GM19467 (cell line): ENCODE data around the gene ARHGAP25.

Experiments used
- ATAC-seq: cut with Tn5 transposase; IDR thresholded peaks from one replicate; pipeline ENCODE4 v1.9.1; 2021; ENCODE audit warnings: mild to moderate bottlenecking, moderate library complexity; ENCODE audit not compliant: unreplicated experiment

Gene ARHGAP25

DNA sequence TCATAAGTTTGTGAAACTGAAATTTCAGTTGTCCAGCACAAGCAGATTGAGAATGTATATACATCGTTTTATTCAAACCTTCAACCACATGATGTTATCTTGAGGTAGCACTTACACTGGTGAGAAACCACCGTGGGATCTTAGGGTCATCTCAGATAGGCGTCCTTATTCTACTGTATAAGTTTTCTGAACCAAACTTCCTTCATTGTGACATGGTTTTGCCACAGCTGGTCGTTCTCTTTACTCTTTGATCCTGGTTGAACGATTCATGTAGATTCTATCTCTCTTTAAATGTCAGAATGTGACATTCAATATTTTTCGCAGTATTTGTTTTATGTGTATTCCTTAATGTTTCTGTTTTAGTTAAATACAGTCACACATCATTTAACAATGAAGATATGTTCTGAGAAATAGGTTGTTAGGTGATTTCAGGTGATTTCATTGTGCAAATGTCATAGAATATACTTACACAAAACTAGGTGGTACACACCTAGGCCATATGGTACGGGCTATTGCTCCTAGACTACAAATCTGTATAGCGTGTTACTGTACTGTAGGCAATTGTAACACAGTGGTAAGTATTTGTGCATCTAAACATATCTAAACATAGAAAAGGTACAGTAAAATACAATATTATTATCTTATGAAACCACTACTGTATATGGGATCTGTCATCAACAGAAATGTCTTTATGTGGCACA, 17.9 kb upstream of the ARHGAP25 start:
- ATAC-seq = no peak

DNA sequence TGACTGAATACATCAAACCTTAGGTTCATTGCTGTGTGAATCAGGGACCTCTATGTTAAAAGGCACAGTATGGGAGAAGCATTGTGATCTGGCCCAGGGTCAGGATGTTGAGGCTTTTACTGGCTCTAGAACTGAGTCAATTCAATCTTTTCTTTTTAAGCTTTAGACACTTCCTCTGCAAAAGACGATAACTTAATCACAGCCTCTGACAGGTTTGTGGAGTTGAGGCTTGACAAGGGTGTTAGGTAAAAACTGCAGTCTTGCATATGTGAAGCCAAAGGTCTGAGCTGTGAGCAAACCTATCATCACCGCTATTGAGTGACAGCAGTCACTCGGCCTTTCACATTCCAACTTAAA, 17.3 kb upstream of the ARHGAP25 start:
- ATAC-seq = no peak

DNA sequence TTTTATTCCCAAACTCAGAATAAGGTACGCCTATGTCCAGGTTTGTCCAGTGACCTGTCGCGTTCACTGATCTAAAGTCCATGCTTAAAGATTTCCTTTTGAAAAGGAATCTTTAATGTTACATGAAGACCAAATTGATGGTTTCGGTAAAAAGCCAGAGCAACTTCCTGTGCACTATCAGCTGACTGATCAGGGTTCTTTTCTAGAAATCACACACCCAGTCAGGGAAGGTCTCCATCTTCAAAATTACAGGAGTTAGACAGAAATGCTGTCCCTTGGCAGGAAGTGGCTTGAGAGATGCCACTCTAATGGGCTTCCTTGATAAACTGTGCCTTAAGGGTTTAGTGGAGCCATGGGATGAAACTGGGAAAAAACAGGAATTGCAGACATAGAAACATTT, 14.7 kb upstream of the ARHGAP25 start:
- ATAC-seq = no peak

DNA sequence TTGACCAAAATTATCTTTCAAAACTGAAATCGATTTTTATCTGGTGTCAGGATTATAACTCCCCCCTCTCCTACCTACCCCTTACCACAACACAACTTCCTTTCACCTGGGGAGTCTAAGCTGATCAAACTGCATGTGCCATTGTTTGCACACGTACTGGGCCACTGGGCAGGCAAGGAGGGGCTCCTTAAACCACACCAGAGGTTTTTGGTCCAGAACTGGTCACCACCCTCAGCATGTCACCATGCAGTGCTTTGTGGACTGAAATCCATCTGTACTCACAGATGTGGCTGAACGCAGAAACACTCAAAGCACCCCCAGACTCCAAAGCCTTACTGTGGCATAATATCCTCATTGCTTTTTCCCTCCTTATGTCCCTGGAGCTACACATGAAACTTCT, 13.9 kb upstream of the ARHGAP25 start:
- no peak for ATAC-seq

DNA sequence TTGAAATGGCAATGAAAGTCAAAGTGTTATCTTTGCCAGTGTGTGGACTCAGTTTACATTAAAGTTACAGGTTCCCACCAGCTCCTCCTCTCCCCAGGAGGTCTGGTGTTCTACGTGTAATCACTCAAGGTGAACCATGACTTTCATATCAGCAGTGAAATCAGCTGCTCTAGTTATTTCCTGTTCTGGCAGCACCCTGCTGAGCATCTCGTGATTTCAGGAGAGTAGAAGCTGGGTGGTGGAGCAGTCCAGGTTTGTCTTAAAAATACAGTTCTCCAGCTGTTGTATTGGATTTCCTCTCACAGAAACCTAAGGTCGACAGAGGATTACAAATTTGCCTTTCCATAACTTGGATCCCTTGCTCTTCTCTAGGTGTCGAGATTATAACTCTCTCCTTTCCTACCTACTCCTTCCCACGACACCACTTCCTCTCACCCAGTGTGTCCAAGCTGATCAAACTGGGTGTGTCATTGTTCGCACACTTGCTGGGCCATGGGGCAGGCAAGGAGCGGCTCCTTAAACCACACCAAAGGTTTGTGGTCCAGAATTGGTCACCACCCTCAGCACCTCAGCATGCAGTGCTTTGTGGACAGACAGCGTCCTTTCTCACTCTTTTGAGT, 13.0 kb upstream of the ARHGAP25 start:
- ATAC-seq = peak; percentile 67

DNA sequence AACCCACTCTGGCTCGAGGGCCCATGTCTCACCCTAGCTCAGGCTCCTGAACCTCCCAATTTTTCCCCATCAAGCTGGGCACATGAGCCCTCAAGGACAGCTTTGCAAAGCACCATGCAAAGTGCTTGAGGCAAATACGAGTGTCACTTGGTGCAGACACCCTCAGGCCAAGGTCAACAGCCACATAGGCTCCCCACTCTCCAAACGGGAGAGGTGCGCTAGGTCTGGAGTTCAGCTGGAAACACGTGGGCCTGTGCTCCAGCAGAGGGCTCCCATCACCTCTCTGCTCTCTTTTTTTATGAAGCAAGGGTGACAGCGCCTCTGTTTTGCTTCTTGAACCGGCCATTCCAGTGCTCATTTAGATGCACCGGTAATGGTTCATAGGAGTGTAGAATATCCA, 11.9 kb upstream of the ARHGAP25 start:
- ATAC-seq = no peak

DNA sequence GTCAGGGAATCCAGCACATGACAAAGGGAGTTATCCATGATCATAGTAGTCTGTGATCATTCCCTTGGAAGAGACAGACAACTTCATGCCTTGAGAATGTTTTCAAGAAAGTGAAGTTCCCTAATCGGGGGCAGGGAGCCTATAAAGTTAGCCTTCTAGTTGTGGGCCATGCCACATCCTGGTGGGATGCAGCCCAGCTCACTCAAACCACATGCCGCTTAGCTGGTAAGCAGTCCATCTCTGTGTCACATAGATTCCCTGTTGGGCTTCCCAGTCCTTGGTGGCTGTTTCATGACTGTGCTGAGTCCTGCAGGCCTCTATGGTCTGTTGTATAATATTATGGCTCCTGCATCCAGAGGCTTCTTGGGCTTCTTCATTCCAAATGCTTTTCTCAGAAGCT, 11.4 kb upstream of the ARHGAP25 start:
- no peak for ATAC-seq

DNA sequence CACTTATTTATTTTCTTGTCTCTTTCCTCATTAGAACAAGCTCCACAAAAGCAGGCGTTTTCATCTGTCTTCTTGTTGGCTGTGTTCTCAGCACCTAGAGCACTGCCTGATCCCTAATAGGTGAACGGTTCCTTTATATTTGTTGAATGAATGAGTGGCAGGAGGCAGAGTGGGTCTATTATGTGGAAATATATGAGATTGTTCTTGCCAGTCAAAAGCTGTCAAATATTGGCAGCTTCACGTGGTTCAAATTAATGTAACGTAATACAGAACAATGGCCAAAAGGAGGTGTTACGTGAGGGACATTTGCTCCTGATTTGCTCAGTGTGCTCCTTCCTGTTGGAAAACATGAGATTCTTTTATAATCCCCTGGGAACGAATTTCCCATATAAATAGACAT, 8.5 kb upstream of the ARHGAP25 start:
- no peak for ATAC-seq

DNA sequence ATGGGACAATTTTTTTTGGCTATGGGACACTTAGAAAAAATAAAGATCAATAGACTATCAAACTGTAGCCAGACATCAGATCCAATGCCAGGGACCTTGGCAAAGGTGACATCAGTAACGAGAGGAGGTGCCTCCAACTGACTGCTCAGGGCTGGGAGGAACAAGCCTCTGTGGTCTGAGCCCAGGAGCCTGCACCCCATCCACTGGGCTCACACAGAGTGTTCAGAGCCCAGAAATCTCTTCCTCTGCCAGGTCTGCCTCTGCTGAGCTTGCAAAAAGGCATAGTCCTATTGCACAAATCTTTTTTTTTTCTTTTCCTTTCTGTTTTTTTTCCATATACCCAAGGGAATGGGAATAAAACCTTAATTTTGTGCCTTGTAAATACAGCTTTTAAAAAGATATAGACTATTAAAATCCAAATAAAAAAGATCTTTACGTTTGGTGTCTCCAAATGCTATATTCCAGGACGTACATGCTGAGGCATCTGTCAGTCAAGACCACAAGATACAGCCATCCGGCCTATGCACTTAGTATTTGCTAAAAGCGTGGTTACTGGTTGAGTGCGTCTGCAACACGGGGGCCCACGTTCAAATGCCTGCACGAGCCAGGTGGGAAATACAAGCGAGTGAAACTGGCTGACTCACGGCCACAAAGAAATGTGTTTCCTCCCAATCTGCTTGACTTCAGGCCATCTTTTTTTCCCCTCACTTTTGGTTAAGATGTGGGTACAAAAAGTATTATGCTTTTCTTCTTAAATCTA, 7.8 kb upstream of the ARHGAP25 start:
- peak; percentile 98 for ATAC-seq

DNA sequence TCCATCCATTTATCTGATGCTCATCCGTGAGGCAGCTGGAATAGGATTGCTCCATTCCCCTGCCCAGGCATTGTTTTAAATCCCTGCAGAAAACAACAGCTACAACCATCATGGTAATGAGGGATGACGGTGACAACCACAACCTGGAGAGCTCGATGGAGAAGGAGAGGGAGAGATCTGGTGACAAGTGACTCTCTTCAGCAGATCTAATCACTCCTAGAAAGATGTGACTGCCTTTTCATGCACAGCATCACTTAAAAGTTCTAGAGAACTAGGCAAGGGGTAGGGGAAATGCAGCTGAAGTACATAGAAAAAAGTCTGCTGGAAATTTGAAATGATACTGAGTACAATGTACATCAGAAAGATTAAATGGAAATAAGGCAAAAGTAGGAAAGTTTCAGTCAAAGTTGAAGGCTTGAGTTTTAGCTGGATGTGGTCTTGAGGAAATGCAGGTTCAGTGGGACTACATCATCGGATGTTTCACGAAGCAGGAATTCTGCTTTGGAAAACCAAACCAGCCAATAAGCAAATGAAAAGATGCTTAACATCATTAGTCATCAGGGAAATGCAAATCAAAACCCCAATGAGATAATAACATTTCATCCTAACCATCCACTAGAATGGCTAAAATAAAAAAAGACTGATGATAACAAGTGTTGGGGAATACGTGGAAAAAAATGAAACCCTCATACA, 6.8 kb upstream of the ARHGAP25 start:
- ATAC-seq = no peak

DNA sequence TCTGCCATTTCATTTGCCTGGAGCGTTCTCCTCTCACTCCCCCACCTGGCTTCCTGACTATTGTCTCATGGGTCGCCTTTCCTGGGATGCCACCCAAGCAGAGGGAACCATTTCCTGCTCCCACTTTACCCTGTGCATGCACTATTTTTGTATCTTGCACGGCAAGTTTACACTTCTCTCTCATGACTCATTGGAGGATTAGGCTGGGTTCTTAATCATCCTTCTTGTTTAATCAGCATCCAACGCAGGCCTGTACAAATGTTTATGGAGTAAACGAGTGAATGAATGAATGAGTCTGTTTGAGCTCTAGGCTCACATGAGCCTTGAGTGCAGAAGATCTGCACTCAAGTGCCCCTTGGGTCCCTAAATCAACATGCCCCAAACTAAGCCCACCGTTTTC, 3.8 kb upstream of the ARHGAP25 start:
- no peak for ATAC-seq

DNA sequence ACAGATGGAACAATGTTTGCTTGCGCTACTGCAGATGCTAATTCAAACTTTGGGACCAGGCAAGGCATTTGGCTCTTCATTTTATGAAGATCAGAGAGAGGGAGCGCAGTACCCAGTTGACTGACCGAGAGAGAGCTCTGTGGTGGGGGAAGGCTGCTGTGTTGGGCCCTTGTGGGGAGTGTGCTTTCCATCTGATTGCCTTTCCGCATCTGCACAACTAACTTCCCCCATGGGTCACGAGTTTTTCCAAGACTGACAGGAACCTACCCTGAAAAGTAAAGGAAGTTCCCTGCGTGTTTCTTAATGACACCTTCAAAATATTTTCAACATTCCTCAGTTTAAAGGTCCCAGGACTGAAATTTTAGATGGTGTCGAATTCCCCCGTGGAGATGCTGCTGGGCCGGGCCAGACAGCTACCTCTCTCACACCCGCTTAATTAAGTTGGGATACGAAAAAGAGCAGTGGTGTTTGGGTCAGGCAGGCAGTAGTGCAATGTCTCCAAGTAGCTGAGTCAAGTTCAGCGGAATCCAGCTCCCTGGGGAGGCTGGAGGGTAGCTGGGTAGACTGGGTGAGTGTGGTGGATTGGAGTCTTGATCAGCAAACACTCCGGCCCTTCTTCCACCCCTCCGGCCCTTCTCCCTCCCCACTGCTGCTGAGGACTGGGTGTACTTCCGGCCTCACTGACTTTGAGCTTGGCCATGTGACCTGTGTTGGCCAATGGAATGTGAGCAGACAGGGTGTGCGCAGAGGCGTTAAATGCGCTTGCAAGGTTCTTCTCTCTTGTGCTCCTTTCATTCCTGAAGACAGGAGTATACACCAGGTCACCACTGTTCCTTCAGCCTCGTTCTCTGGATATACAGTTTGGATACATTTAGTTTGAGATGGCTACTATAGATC, 2.3 kb upstream of the ARHGAP25 start:
- no peak for ATAC-seq

DNA sequence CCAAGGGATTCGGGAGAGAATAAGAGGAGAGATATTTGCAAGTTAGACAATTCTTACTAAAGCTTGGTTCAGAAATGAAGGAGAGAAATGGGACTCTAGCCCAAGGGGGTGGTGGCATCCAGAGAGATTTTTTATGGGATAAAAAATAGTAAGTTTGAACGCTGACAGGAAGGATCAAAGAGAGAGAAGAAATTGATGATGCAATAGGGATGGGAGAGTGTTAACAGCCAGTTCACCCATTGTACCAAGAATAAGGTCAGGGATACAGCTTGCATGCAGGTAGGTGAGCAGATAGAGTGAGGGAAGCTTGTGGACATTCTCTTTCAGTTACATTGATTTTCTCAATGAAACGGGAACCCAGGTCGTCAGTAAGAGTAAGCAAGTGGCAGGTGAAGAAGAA, 1.2 kb upstream of the ARHGAP25 start:
- no peak for ATAC-seq

DNA sequence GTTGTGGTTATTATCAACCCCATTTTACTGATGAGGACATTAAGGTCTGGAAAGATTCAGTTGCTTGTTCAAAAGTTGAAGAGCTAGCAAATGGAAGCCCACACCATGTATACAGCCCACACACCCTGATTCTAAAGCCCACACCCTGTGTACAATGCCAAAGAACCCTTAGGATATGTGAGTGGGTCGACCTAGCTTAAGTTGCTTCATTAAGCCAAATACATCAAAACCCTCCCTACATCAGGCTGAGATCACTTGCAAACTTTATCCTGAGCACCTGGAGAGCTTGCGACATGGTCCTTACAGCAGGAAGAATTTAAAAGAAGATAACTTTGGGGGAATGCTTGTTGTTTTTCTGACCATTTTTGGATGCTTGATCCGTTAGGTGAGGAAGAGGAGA, 435 bp upstream of the ARHGAP25 start:
- ATAC-seq = no peak

DNA sequence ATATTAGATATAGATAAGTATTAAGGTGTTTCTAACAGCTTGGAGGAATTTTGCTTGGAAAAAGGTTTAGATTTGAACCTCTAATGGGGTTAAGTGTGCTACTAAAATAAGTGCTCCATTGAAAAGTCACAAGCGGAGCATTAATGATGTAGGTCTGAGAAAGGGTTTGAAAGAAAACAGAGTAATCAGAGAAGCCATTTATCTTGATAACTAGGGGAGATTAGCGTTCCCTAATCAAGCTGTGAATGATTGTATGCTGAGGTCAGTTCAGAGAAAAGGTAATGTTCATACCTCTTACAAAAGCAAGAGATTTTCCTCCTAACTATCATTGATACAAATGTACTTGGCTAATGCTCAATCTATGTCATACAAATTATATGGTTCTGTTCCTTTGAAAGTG, 1.5 kb downstream of the ARHGAP25 start:
- ATAC-seq = no peak

DNA sequence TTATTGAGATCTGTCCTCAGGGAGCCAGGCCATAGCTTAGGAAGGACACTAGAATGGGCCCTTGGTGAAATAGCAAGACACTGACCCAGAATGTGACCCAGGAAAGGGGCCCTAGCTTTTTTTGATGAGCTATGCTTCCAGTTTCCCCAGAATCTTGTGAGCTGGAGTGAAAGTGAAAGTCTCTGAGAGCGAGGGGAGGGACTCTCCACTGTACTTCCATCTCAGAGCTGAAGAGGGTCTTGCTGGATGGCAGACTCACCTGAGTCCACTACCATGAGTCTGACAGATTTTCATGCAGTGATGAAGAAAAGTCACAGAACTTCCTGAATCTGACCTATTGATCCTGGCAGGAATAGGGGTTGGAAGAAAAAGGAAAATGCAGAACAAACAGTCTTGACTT, 3.1 kb downstream of the ARHGAP25 start:
- peak; percentile 42 for ATAC-seq

DNA sequence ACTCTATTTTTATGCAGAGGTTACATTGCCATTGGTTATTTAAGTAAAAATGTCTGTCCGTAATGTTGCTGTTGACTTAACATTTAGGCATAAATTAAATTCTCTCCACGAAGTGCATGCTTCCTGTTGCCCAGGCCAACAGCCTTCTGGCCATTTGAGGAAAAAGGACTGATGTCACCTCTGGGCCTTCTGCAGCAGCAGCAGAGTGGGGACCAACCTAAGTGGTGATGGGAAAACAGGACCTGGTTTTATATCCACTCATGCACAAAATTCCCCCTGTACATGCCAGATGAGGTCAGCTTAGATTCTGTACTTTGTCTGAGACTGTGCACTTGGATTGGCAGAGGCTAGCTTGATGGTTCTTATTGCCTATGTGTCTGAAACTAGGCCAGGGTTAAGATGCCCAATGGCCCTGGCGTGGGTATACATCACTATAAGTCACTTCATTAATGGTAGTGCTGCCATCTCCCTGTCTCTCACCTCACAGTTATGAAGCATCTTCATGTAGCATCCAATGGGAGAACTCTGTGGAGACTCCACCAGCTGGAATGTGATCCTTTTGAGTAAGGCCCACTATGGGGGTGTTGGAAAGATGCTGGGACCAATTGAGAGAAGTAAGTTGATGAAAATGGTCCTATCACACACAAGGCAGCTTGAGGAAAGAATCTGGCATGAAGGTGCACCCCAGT, 4.4 kb downstream of the ARHGAP25 start:
- no peak for ATAC-seq

DNA sequence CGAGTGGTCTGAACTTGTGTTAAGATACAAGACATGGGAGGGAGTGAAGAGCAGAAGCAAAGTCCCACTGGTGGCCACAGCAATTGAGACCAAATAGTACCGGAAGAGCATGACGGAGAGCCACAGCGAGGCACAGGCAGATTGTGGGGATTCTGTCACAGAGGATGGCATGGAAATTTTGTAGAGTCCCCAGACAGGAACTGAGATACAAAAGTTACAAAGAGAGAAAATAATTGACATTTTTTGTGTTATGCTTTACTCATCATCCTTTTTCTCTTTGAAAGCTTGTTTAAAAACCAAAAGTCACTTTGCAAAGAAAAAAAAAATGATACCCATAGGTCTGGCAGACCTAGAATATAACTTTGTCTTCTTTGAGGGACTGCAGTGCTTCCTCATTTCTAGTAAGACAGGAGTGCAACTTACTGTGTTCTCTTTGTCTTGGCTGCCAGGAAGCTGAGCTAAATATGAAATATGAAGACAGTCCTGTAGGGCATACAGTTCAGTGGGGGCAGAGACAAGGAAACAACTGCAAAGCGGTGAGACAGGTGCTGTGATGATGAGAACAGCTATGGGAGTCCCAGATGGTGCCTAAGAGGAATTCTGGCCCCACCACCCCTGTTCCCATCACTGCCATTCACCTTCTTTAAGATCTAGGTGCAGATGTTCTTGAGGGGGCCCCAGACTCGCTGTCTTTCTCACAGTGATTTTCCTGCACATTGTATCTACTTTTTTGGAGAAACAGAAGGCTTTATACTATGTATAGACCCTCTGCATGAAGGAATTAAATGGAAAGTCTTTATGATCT, 5.2 kb downstream of the ARHGAP25 start:
- no peak for ATAC-seq

DNA sequence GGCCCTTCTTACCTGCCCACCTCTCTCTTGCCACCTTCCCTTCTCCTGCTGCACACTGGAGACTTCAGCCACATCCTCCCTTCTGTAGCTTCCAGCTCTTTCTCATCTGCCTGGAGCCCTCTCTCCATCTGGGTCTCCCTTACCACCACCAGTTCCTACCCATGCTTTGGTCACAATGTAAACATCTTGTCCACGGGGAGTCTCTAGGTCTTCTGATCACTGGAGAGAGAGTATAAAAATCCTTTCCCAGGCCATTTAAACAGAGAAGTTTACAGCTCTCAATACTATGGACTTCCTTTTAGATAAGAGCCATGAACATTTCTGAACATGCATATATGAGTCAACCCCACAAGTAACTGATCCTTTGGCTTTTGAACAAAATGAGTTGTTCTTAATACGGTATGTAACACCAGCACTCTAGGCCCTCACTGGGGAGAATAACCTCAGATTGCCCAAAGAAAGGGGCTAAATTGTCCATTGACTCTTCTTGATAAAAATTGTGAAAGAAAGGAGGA, 5.8 kb downstream of the ARHGAP25 start:
- no peak for ATAC-seq
